GM12801 (cell line): Measurements from ENCODE around the gene ZNF462.

Experiments
- CTCF ChIP-seq: IDR thresholded peaks from one replicate; pipeline ENCODE4 v1.5.1; 2011; ENCODE audit warnings: control low read depth; ENCODE audit not compliant: insufficient read length; ENCODE audit errors: extremely low read depth

ZNF462 gene

GRCh38 chr9:107024193-107024592 lies 161.2 kb downstream of the ZNF462 start:
- no peak for TF ChIP-seq CTCF

- TF ChIP-seq CTCF: no peak
Observed at GRCh38 chr9:107025260-107026035, 162.5 kb downstream of the ZNF462 start.

GRCh38 chr9:107029146-107029545 lies 166.2 kb downstream of the ZNF462 start:
- no peak for TF ChIP-seq CTCF

- no peak for TF ChIP-seq CTCF
Observed at GRCh38 chr9:107033966-107034365, 171.0 kb downstream of the ZNF462 start.

- TF ChIP-seq CTCF: no peak
Observed at GRCh38 chr9:107034831-107035230, 171.9 kb downstream of the ZNF462 start.

GRCh38 chr9:107036367-107036766 lies 173.4 kb downstream of the ZNF462 start:
- TF ChIP-seq CTCF: no peak

GRCh38 chr9:107039542-107039941 lies 176.6 kb downstream of the ZNF462 start:
- TF ChIP-seq CTCF: no peak
